ENCODE measurements around the gene SYCP3.

- TF ChIP-seq FOXM1 (IDR thresholded peaks at IDR 0.05; ENCODE audit: borderline replicate concordance, low read depth) (no peak), TAF1 (IDR thresholded peaks at IDR 0.05; ENCODE audit: low read depth) (no peak), CREB1 (IDR thresholded peaks at IDR 0.05; ENCODE audit: low read depth) (no peak), RAD21 (IDR thresholded peaks at IDR 0.05; ENCODE audit: low read depth) (no peak), REST (IDR thresholded peaks at IDR 0.05; ENCODE audit: low read depth) (no peak)
Measured at GRCh38 chr12:101737476-101737875, 1.8 kb downstream of the SYCP3 start.

Measured in Ishikawa (cell line).